Suppressor macrophage treated with lipopolysaccharide for 4 hours (primary cell): ENCODE data around the gene PLEKHM3.

Source experiments
- DNase-seq: peaks from one replicate; pipeline ENCODE4 v3.0.0-alpha.2; 2020

PLEKHM3 gene

GRCh38 chr2:208025037-208025813, at the start of gene PLEKHM3:
Gene PLEKHM3 (minus strand): TSS chr2:208025527. CDS start chr2:208001639, 23,888 bp downstream.
- DNase-seq: peak; percentile 93

DNA sequence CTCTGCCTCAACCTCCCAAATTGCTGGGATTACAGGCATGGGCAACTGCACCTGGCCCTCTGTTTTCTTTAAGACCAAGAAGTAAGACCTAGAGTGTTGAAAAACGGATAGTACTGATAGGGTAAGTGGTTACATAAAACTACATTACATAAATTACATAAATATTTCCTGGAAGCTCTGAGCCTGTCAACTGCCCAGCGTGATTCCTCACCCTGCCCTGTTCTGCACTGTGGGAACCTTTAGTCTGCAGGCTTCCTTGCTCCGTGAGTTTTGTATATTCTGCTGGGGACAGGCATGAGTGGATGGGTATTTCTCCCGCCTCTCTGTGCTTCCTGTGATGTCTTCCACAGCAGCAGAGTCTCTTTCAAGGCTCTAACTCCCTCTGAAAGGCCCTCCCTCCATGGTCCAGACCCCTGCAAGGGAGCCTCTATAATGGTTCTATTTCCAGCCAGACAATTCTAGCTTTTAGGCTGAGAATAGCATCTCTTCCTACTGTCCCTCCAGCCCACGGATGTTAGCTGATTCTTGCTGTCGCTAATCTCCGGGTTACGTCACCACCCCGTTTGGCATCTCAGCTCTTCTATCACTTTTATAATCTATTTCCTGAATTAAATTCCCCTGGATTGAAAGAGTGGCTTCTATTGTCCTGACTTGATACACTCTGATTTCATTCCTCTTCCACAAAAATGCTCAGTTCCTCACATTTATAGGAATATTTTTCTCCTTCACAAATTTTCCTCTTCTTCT, 49.5 kb upstream of the PLEKHM3 start:
- no peak for DNase-seq

- DNase-seq: peak; percentile 75
Measured at GRCh38 chr2:208072250-208072892, 47.0 kb upstream of the PLEKHM3 start.

DNA sequence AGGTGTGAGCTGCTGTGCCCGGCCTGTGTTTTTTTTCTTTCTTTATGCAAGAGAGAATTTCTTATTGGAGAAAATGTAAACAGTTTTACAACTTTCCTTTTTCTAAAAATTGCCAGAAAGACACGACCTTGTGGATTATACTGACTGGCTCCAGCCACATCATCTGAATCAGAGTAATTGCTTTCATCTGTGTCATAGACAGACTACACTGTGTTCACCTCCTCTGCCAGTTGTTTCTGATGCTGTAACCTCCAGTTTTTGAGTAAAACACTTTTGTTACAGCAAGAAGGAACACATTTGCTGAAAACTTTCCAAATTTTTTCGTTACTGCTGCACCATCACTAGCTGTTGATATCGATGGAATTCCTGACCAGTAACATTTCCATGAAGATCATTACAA, 43.9 kb upstream of the PLEKHM3 start:
- DNase-seq: no peak

- no peak for DNase-seq
Measured at GRCh38 chr2:208066016-208066415, 40.7 kb upstream of the PLEKHM3 start.

GRCh38 chr2:208065476-208065875, 40.1 kb upstream of the PLEKHM3 start:
- DNase-seq: no peak

- DNase-seq: peak; percentile 21
Measured at GRCh38 chr2:208064220-208064961, 39.1 kb upstream of the PLEKHM3 start.

GRCh38 chr2:208062961-208063360, 37.6 kb upstream of the PLEKHM3 start:
- no peak for DNase-seq

DNA sequence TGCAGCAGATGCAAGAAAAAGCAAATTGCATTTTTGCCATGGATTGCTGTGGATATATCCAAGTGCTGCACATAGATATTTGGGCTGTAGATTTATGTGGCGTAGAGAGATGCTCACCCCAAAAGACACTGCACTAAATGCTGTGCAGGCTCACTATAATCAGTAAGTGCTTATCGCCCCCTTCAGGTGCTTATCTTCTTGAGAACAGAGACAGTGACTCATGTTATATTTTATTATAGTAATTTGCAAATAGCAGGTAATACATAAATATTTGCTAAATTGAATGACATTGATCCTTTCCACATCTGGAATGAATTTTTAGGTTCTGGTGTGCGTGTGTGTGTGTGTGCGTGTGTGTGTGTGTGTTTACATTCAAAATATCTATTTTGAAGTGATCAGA, 36.8 kb upstream of the PLEKHM3 start:
- DNase-seq: peak; percentile 49

GRCh38 chr2:208057108-208057507, 31.8 kb upstream of the PLEKHM3 start:
- DNase-seq: no peak

- no peak for DNase-seq
Measured at GRCh38 chr2:208049441-208049840, 24.1 kb upstream of the PLEKHM3 start.

DNA sequence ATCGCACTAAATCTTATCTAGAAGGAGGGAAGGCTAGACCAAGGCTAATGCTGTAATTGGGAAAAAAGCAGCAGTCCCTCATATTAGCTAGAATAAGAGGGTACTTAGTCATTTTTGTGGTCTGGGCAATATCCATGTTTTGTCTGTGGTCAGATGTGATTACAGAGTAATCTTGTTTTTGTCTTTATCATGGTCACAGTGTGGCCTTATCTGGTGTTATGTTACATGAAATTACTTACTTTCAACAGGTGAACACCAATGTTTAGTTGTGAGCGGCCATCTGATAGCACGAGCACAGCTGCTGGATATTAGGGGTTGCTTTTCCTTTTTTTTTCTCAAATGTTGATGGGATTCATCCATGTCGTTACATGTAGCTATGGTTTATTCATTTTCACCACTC, 23.7 kb upstream of the PLEKHM3 start:
- no peak for DNase-seq

DNA sequence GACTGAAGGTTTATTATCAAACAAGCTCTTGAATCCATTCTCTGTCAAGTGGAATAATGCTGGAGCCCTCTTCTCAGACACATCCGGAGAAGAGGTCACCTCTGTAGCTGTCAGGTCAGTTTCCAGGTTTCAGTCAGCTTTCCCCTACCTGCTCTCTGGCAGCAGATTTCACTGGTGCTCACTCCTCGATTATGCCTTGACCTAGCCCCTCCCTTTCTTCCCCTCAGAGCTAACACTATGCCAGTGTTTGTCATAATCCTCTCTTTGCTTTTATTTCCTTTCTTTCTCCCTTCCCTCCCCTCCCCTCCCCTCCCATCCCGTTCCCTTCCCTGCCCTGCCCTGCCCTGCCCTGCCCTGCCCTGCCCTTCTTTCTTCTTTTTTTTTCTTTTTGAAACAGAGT, 22.5 kb upstream of the PLEKHM3 start:
- DNase-seq: no peak

DNA sequence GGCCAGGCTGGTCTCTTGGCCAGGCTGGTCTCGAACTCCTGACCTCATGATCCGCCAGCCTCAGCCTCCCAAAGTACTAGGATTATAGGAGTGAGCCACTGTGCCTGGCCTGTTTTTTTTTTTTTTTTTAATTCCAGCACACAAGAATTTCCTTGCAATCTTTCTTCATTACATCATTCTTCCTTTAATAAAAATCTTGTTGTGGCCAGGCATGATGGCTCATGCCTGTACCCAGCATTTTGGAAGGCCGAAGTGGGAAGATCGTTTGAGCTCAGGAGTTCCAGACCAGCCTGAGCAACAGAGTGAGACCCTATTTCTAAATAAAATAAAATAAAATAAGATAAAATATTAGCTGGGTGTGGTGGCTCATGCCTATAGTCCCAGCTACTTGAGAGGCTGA, 21.4 kb upstream of the PLEKHM3 start:
- DNase-seq: no peak

DNA sequence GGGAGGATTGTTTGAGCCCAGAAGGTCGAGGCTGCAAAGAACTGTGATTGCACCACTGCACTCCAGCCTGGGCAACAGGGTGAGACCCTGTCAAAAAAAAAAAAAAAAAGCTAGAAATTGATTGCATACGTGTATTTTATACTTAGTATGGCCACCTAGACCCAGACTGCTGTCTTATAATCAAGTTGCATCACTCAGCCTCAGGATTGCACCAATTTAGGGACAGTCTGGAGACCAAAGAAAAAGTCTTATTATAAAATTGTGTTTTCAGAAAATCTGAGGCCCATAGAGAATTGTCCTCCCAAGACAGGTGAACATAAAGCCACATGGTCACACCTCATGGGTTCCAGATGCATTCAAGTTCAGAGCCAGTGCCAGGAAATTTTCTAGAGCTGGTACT, 17.1 kb upstream of the PLEKHM3 start:
- DNase-seq: no peak

GRCh38 chr2:208042041-208042440, 16.7 kb upstream of the PLEKHM3 start:
- no peak for DNase-seq

GRCh38 chr2:208040199-208041171, 15.2 kb upstream of the PLEKHM3 start:
- DNase-seq: peak; percentile 92

DNA sequence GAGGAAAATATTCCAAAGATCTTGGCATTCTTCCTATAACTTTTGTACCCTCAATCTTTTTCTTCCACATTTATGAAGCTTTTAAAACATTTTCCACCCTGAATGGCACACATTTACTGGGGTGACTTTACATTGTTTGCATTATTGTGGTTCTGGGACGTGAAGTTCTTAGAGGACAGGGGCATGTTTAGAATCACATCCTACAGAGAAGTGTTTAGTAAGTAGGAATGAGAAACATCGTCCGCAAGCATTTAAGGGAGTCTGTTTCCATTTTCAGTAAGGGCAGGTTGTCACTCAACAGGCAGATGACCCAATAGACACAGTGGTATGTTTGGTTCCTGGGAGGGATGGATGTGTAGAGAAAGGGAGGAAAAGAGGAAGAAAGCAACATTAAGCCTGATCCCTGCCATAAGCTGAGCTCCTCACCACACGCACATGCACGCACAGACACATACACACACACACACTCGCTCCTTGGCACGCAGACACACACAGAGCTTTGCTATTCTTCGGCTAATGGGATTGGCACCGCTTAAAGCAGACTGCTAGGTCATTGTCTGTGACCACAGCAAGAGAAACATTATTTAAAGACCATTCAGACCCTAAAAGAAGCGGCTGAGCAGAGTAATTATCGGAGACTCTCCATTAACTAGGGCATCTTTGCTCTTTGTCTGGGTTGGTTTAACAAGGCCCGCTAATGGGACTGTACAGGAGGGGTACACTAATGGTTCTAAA, 14.2 kb upstream of the PLEKHM3 start:
- DNase-seq: no peak

GRCh38 chr2:208037564-208038487, 12.5 kb upstream of the PLEKHM3 start:
- no peak for DNase-seq

GRCh38 chr2:208036357-208036756, 11.0 kb upstream of the PLEKHM3 start:
- peak; percentile 40 for DNase-seq
